Subcutaneous adipose tissue (tissue), 4 donors: ENCODE measurements around the gene TFCP2. TPM values are rescaled to one million over a fixed set of nuclear protein-coding genes. Genes with fewer than 3 reads are reported as not detected.

Experiments
- CTCF ChIP-seq: fragments of 450-650 bp; IDR thresholded peaks from one replicate; pipeline ENCODE4 v1.5.1; 2016; ENCODE audit warnings: low read depth, mild to moderate bottlenecking, control low read depth, antibody characterized with exemption, moderate library complexity
- total RNA-seq, 4 donors: library from RNA; depleted of rRNA; stranded (reverse); fragments of >200 nt; gene quantifications; one replicate each; pipeline ENCODE4 v1.1.0, GENCODE V29; 2016

The TFCP2 gene
- total RNA-seq, 4 donors from 2014 or later, result 13.1 to 22.8 (median 15.0) TPM

GRCh38 chr12:51147309-51147708 lies 25.6 kb downstream of the TFCP2 start:
- no peak for TF ChIP-seq CTCF

DNA sequence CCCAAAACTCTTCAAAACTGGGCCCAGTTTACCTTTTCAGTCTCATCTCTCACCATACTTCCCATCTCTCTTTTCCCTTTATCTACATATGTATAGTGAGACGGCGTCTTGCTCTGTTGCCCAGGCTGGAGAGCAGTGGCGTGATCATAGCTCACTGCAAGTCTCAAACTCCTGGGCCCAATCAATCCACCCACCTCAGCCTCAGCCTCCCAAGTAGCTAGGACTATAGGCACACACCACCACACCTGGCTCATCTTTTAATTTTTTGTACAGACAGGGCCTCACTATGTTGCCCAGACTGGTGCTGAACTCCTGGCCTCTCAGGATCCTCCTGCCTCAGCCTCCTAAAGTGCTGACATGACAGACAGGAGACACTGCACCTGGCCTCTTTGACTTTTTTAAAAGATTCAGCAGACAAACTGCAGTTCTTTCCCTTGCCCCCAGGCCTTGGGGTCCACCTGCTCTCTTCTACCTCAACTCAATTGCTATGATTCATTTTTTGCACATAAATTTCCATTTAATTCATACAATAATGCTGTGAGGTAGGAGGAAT lies 33.6 kb downstream of the TFCP2 start:
- TF ChIP-seq CTCF, result no peak

GRCh38 chr12:51132693-51133092 lies 40.2 kb downstream of the TFCP2 start:
- no peak for TF ChIP-seq CTCF

GRCh38 chr12:51131745-51132521 lies 41.0 kb downstream of the TFCP2 start:
- TF ChIP-seq CTCF, result no peak

- no peak for TF ChIP-seq CTCF
These were observed 44.0 kb downstream of the TFCP2 start for GRCh38 chr12:51128919-51129318.

- TF ChIP-seq CTCF, result no peak
These were observed 45.7 kb downstream of the TFCP2 start for GRCh38 chr12:51127050-51127729.

- no peak for TF ChIP-seq CTCF
These were observed 46.6 kb downstream of the TFCP2 start for GRCh38 chr12:51126297-51126696.
